Medulla oblongata (tissue), 1 donor: Measurements from ENCODE around the gene HHAT.
"Not testable (repeated sequence)": the region's sequence is repeated elsewhere in the genome, so short reads cannot be mapped to it uniquely, and the experiment has no call there.

Experiments used
- DNase-seq: peaks from one replicate; pipeline ENCODE4 v3.0.0-alpha.2; 2015; ENCODE audit errors: extremely low spot score

HHAT gene

DNA sequence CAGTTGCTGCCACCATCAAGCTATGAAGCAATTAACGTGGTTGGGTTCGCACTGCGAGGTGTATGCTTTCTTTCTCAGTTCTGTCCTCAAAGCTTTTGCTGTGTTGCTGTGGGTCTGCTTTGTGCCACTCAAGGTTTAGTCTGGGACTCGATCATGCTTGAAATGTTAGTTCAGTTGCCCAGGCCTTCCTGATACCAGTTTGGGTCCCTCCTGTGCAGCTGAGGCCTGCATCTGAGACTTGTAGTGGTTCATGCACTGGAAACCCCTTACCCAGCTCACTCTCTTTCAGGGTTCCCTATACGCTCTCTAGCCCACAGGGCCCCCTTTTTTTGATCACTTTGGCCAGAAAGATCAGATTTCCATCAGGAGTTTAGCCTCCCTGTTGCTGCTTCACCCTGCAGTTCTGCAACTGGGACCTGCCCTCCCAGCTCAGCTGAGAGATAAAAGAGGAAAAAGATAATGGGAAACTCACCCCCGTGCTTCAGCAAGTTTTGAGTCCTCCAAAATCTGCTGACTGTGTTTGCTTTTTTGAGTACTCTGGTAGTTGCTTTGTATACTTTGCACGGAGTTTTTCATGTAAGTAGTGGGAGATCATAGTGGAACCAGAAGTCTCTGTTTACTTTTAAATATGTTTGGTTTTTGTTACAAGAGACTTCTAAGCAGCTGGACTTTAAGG lies 317.0 kb downstream of the HHAT start:
- DNase-seq: no peak

DNA sequence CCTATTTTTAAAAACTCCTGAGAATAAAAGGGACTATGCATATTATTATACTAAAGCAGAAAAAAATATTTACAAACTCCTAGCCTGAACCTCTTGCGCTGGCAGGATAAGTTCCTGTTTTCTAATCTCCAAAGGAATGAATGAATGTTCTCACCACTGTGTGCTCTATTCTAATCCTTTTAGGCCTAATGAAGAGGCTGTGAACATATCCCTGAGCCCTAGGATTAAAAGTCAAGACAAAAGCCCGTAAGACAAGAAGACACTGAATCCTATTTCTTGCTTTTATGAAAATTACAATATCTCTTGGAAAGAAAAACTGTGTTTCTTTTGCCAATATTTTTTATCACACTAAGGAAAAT lies 317.5 kb downstream of the HHAT start:
- DNase-seq: no peak

GRCh38 chr1:210647406-210648333 lies 319.0 kb downstream of the HHAT start:
- no peak for DNase-seq

DNA sequence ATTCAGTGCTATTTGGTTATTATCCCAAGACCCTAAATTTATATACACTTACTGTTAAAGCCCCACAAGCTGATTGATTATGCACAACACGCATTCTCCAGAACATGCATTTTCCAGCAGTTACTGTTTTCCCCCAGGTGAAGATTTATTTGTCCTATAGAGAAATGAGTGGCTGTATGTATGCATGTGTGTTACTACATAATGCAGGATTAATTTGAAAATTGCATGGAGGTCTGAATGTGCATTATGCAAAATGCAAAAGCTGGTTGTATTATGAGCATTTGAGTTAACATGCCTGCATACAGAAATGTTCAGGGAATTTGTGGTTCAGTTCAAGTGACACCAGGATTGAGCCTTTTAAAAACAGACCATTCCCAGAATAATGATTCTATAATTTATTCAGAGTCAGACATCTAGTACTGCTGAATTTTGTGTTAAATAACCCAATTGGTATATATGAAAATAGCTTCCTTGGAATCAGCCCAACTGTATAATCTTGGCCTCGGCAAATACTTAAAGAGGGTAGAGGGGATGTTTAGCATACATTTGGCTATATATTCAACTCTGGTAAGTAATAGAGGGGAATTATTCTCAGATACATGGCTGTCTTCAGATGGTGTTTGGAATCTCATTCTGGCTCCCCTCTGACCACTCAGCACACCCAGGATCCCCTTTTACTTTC lies 320.0 kb downstream of the HHAT start:
- no peak for DNase-seq

DNA sequence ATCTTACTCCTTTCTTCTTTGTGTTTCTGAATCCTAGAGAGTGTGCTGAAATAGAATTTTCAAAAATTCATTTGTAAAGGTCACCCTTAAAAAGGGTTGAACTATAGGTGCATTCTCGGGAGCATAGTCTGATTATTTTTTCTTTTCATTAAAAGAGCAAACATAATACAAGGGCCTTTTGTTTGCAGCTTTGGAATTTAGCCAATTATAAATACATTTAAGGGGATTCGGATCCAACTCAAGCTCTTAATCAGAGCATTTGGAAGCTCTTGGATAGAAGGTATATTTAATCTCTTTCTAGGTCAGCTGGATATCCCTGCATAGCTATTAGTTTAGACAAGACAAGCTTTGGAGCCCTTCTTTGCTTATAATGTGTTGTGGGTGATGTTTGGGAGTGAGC lies 321.7 kb downstream of the HHAT start:
- DNase-seq: no peak

DNA sequence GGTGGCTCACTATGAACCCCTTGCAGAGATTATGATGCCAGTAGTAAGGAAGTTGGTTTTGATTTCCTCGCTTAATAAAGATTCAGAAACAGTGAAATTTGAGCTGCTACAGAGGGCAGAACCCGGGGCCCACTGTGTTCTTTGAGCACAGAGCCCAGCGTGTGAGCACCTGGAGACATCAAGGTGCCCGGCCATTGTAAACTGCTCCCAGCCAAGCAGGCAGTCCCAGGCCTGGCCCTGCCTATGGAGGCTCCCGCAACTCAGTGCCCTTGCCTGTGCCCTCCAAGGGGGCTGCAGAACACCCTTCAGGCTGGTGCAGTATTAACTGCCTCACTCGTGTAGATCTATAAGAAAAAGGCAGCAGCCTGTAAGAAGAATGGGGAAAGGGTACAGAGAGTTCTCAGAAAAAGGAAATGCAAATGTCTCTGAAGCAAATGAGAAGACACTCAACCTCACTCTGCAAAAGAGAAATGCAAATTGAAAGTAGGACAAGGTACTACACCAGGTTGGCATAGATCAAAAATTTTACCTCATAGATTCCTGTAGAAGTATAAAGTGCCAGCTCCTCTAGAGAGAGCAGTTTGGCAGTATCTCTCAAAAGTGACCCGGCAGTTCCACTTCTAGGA lies 323.7 kb downstream of the HHAT start:
- no peak for DNase-seq

- DNase-seq: peak; percentile 60
Measured at GRCh38 chr1:210653771-210654170, 325.1 kb downstream of the HHAT start.

DNA sequence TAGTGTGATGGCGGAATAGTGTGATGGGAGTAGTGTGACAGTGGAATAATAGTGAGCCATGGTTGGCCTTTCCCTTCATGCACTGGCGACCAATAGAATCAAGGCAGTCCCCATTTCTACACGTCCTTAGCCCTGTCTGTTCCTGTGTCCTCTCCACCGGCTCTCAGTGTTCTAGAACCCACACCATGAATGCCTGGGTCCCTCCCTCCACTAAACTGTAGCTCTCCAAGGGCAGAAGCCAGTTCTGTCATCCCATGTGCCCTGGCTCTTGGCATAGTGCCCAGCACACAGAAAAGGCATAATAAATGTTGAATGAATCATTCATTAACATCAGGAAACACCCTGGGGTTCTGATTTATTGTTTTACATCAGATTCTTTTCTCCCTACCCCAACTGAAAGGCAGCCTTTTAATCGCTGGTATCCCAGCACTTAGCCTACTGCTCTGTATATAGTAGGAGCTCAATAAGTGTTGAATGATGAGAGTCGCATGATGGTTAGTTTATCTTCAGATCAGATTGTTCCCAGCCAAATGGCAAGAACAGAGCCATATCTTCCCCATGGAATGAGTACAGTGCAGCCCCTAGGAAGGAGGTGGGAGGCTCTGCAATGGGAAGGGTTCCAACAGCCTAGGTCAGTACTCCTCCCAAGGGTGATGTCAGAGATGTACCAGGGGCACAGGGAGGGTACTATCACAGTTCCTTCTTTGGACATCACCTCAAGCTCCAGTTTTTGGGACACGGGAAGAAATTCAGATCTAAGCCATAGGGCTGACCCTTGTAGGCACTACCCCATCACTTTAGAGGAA lies 325.7 kb downstream of the HHAT start:
- DNase-seq: no peak

GRCh38 chr1:210655511-210655910 lies 326.8 kb downstream of the HHAT start:
- DNase-seq: no peak

DNA sequence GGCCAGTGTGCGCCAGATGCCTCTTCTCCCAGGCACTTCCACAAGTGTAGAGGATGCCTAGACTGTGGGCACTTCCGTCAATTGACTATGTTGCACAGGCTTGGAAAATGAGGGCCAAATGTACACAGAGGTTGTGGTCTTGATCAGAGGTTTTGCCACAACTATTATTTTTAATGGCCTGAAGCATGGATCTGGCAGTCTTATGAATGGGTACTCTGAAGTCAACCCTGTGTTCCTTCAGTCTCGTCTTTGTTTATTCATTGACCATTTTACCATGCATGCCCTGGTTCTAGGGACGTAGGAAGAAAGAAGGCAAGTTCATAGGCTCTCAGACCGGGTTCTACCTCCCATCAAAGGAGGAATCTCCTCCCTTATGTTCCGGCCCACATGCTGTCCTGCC lies 329.1 kb downstream of the HHAT start:
- DNase-seq: no peak

- not testable (repeated sequence) for DNase-seq
Measured at GRCh38 chr1:210661520-210661919, 332.8 kb downstream of the HHAT start.

DNA sequence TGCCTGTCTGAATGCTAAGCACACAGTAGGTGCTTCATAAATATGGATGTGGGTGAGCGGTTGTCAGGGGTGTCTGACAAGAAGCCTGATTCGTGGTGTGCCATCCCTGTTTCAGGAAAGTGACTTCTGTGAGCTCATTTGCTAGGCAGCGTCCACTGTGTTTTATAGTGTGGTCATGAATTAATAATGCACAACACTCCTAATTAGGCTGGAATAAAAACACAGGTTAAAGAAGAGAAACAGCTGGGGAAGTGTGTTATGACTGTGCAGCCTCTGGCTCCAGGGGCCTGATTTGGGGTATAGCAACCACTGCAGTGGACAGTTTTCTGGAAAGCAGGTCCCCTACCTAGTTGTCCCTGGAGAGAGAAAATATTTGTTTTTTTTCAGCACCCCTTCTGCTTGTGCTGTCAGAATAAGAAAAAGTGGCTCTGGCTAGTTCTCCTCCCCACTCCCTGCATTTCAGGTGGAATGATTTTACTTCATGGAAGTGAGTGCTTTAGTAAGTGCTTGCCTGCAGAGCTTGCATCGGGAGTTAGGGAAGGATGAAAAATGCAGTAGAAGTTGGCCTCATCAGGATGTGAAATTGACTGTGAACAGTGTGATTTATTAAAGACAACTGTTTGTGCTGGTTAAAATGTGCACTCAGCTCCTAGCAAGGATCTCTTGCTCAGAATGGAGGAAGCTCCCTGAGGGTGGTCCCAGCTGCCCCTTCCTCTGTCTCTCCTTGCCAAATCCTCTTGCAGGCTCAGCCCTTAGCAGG lies 333.8 kb downstream of the HHAT start:
- DNase-seq: no peak

DNA sequence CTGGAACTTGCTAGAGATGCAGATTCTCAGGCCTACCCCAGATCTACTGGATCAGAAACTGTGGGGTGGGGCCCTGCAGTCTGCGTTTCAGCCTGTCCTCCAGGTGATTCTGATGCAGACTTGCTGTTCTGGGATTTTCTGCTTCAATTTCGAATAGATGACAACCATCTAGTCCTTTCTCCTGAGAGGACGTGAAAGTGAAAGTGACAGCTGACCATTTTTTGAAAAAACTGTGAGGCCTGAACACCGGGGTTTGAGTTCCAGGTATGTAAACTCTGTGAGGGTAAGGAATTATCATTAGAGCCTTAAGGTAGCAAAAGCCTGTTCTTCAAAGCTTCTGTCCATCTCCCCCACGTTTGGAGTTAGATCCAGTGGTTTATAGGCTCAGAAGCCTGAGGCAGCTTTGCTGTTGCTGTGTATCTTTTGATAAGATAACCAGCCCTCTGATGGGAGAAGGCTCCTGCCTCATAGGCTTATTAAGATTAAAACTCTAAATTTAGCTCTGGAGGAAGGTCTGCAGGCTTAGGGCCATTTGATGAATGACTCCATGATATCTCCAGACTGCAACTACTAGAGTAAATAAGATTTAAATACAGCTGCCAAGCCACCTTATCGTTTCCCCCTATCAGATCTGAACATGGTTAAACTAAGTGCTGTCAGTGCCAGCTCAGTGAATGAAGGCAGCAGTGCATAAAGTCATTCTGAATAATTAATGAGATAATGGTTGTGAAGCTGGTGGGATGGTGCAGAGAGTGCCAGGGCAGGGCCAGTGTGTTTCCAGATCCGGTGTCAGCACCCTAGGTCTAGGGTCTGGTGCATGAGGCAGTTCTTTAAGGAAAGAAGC lies 335.2 kb downstream of the HHAT start:
- DNase-seq: no peak

GRCh38 chr1:210669951-210670350 lies 341.2 kb downstream of the HHAT start:
- DNase-seq: no peak

GRCh38 chr1:210674151-210674550 lies 345.4 kb downstream of the HHAT start:
- no peak for DNase-seq

DNA sequence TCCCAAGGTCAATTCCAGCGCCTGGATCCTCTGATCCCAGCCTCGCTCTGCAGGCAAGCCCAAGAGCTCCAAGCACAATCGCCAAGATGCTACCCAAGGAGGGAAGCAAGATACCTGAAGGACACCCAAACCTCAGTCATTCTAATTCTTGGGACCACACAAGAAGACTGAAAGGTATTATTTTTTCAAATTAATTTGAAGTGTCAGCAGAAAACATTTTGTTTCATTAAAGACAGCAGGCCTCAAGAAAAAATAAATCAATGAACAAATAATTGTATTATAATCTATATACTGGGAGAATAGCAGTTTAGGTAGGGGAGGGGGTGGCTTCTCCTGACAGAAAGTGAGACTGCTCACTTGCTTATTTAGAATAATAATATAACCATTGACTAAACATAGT lies 347.8 kb downstream of the HHAT start:
- DNase-seq: no peak

- DNase-seq: no peak
Measured at GRCh38 chr1:210677533-210677932, 348.8 kb downstream of the HHAT start.

DNA sequence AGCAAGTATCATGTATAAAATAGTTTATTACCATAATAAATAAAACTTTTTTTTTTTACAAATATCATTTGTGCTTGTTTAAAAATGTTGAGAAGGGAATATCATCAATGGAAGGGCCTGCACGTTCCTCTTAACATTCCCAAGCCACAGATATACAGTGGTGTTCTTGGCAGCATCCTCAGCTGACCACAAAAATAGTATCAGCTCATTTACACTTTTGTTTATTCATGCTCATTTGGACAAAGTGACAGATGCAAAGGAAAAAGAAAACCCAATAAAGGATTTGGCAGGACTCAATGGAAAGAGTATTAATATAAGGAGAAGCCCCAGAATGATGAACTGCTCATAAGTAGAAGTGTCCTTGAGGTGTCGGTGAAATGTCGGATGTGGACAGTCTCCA lies 349.6 kb downstream of the HHAT start:
- DNase-seq: no peak

DNA sequence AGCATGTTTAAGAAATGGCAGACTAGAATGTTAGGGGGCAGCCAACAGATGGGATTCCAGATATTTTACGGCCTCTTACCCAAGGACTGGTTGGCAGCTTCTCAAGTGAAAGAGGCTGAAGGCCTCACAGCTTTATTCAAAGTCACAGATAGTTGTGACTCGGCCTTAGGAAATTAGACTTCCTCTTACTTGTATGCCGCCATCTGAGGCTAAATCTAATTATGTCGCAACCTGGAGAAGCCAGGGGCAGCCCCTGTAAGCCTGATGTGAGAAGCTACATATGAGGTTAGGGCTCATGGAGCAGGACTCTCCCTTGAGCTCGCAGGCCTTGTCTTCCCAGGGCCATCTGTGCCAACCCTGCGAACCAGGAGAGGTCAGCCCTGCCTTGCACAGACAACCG lies 352.5 kb downstream of the HHAT start:
- no peak for DNase-seq
